SIG-M5 treated with dmso at 0.1 percent for 504 hours (cell line): ENCODE results near the gene ITPRIPL2.
A peak's percentile ranks its signal among the peaks of the same experiment; 100 is the strongest.

Experiments used
- DNase-seq: peaks from one replicate; lab custom pipeline; 2025; ENCODE audit not compliant: unreplicated experiment; lab: John Stamatoyannopoulos, UW

Gene ITPRIPL2

DNA sequence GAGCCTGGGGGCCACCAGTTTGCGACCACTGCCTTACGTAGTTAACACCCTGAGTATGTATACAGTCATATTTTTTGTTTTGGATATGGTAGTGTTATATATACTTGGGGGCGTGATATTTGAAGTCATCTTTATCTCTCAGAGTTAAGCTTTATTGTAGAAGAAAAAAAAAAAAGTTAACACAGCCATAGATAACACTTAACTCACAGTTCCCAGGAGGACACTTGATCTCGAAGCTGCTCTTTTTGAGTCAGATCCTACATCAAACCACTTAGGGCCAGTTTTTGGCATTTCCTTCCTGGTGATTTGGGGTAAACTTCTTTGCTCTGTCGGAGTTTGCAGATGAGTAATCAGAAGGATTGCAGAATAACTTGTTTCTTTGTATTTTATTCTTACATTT lies 5.8 kb downstream of the ITPRIPL2 start:
- DNase-seq, result peak; percentile 10

DNA sequence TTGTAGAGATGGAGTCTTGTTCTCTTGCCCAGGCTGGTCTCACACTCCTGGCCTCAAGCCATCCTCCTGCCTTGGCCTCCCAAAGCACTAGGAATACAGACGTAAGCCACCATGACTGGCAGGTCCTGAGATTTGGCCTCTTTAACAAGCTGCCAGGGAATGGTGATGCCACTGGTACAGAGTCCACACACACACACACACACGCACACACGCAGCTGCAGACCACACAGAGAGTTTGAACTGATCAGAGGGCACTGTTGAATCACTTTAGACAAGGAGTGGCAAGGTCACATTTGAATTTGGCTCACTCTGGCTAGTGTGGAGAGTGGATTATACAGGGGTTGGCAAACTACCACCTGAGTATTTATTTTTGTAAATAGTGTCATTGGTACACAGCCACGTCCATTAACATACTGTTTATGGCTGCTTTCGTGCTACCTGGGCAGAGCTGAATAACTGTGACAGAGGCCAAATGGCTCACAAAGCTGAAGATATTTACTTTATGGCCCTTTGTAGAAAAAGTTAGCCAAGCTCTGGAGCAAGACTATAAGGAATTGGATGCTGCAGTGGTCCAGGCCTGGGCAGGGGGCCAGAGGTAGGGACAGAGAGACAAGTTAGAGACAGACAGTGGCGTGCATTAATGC lies 9.9 kb downstream of the ITPRIPL2 start:
- no peak for DNase-seq

DNA sequence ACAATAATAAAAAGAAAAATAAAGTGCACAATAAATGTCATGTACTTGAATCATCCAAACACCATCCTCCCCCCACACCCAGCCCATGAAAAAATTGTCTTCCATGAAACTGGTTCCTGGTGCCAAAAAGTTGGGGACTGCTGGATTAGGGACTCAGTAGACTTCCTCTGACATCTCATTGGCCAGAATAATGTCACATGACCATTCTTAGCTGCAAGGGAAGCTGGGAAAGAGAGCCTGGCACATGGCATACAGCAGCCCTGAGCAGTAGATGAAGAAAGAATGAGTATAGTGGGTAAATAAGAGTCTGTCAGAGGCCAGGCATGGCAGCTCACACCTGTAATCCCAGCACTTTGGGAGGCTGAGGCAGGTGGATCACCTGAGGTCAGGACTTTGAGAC lies 12.5 kb downstream of the ITPRIPL2 start:
- no peak for DNase-seq

DNA sequence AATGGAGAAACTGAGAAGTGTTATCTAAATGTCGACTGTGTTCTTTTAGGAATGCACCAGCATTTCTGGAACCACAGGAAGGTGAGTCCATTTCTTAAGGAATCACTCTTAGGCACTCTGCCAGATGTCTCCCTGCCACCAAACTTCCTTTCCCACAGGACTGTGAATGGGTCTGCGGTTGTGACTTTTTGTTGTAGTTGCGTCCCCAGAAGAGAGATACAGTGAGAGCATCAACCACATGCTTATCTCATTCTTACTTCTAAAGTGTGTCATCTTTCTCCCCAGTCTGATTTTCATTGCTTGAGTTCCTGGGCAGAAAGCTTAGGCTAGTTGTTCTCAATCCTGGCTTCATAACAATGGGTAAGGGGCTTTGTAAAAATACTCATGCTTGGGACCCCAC lies 13.4 kb downstream of the ITPRIPL2 start:
- DNase-seq, result no peak

DNA sequence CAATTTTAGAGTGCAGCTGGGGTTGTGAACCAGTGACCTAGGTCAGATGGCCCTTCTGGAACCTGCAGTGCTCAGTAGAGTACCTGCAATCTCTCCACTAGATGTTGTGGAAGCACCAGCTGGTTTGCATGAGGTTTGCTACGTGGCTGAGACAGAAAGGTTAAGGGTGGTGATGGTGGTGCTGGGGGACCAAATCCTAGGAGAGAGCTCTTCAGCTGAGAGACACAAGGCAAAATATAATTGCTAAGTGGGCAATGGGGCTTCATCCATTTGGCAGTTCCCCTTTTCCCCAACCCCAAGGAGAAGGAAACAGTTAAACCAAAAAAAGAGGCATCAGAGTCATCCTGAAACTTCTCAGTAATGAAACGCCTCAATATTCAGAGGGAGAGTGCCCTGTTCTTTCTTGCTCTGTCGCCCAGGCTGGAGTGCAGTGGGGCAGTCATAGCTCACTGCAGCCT lies 13.9 kb downstream of the ITPRIPL2 start:
- DNase-seq, result peak; percentile 43

DNA sequence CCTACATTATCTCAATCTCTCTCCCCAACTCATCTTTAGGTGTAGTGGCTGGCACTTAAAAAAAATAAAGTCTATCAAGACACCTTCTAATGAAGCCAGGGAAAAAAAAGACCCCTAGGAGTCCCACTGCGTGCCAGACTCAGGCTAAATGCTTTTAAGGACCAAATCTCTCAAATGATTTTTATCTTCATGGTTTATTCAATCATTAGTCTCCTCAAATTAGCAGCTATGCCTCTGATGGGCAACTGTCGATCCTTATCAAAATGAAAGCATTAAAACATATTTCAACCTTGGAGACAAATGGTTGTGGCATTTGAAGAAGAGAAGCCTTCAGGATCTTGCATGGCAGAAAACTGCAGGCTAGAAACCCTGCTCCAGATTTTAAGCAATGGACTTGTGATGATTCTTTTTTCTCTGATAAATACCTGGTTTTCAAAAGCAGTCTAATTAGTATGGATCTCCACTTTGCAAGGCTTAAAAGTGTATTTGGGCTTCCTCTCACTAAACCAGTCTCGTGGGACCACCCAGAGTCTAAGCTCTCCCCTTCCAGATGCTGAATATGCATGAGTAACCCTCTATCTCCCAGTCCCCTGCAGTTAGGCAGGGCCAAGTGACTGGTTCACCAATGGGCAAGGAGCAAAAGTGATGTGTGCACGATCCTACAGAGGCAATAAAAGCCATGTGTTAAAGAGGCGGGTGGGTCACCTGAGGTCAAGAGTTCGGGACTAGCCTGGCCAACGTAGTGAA lies 14.9 kb downstream of the ITPRIPL2 start:
- DNase-seq, result no peak

DNA sequence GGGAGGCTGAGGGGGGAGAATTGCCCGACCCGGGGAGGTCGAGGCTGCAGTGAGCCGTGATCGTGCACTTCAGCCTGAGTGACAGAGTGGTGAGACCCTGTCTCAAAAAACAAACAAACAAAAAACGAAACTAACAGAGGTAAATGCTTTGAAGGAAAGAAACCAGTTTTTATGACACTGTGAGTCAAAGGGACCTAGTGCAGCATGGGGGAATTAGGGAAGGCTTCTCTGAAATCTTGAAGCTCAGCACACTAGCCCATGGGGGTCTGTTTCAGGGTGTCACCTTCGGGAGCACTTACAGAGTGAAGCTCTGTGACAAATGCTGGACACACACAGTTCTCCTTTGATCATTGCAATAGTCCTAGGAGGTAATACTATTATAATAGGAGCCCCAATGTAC lies 16.6 kb downstream of the ITPRIPL2 start:
- no peak for DNase-seq

DNA sequence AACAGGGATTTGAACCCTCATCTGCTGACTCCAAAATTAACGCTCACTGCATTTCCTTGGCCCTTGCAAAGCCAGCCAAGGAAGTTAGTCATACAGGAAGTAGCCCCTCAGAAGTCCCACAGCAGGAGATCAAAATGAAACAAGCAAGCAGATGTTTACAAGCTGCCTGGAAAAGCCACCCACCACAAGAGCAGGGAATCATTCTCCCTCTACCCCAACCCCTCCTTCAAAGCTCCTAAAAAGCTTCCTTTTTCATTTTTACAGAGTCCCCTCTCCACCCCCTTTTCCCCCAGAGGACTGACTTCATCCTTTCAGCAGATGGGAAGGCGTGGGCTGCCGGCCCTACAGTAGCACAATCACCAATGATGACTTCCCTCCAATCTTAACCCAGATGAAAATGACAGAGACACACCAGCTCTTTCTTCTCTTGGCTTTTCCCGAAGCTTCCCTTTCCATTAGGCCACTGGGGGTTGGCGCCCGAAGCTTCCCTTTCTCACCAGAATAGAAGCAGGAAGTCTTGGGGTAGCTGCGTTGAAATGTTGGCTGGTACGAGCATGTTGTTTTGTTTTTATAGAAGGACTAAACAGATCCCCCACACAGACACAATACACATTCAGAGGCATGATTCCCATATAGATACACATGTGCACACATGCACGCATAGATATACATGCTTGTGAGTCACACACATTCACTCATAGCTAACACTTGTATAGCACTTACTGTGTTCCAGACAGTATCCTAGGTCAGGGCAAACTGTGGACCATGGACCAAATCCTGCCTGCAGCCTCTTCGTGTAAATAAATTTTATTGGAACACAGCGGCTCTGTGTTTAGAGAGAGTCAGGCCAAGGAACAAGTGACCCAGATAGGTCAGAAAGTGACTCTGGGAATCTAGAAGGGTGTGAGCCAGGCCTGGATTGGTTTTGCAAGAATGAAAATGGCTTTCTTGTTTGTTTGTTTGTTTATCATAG lies 17.4 kb downstream of the ITPRIPL2 start:
- peak; percentile 80 for DNase-seq

DNA sequence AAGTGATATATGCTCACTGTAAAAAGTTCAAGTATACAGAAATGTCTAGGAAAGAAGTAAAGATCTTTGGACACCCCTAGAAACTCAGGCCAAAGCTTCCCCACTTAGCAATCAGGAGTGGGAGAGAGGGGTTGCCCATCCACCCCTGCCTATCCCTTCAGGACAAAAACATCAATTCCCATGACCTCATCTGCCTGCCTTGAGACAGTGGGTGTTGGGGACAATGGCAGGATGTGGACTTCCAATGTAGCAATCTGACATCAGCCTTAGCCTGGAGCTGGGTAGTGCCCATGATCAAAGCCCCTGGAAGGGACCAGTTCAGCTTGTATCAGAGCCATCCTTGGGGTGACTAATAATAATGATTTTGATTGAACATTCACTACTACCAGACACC lies 18.1 kb downstream of the ITPRIPL2 start:
- DNase-seq, result no peak

DNA sequence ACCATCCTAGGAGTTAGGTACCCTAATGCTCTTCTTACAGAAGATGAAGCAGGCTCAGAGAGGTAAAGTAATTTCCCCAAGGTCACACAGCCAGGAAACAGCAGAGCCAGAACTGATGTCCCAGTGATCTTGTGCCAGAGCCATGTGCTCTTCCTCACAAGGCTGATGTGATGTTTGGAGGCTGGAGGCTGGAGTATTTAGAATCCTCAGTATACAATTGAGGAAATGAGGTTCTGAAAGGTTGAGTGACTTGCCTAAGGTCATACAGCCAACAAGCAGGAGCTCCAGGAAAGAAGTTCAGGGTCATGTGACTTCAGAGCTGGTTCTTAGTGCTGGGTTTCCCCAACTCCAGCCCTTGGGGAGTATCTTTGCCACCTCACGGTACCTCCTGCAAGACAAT lies 18.5 kb downstream of the ITPRIPL2 start:
- no peak for DNase-seq

DNA sequence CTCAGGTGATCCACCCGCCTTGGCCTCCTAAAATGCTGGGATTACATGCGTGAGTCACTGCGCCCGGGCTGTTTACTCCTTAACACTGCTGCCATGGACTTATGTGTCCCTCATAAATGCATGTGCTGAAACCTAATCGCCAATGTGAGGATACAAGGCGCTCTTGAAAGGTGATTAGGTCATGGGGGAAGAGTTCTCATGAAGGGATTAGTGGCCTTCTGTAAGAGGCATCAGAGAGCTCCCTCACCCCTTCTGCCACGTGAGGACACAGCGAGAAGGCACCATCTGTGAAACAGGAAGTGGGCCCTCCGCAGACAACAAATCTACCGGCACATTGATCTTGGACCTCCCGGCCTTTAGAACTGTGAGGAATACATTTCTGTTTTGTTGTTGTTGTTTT lies 19.1 kb downstream of the ITPRIPL2 start:
- no peak for DNase-seq

DNA sequence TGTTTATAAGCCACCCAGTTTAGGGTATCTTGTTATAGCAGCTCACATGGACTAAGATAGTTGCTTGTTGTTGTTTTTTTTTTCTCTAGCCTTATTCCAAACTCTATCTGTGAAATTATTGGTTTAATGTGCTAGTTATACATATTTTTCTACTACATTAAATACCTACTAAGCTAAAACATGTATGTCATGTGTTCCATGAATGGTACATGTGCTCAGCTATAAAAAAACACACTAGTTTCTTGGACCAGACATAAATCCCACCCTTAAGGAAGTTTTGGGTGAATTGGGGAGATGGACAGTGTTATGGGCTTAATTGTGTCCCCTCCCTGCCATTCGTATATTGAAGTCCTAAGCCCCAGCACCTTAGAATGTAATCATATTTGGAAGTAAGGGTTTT lies 19.8 kb downstream of the ITPRIPL2 start:
- DNase-seq, result no peak

DNA sequence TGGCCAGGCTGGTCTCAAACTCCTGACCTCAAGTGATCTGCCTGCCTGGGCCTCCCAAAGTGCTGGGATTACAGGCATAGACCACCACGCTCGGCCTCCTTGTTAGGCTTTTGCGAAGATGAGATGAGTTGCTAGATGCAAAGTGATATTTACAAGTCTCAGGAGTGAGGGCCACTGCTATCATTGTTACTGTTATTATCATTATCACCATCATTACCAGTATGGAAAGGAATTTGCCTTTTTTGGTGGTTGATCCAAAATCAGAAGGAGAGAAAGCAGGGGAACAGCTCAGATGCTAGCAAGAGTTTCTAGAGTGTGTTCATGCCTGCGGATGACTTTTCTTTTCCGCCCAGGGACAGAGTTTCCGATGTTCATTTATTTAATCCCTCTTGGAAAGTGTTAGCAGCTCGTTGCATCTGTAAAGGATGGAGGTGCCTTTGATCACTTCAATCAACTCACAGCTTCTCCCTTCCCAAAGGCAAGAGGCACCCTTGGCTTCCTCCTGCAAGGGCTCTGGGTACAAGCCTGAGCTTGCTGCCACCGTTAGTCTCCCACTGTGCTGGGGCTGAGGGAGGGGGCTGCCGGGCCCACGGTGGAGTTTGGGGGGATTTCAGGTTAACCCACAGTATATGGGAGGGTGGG lies 21.6 kb downstream of the ITPRIPL2 start:
- DNase-seq, result no peak

DNA sequence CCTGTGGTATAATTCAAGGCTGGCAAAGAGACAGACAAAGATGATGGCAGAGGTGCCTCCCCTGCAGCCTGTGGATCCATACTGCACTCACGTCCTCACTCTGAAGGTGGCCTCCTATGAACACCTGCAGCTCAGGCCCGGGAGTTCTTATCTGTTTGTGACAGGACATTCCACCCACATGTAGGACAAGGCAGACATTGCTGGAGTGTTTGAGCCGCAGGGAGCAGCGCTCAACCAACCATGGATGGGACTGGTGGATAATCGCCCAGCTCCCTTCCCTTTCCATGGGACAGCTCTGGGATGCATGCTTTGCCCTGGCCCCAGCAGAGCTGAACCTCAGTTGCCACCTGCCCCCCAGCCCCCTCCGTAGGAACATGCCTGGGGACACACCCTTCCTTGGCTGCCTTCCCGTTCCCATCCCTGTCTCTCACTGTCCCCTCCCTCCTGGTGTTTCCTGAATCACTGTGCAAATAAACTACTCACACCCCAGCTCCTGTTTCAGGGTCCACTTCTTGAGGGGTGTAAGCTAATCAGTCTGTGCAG lies 22.2 kb downstream of the ITPRIPL2 start:
- no peak for DNase-seq

DNA sequence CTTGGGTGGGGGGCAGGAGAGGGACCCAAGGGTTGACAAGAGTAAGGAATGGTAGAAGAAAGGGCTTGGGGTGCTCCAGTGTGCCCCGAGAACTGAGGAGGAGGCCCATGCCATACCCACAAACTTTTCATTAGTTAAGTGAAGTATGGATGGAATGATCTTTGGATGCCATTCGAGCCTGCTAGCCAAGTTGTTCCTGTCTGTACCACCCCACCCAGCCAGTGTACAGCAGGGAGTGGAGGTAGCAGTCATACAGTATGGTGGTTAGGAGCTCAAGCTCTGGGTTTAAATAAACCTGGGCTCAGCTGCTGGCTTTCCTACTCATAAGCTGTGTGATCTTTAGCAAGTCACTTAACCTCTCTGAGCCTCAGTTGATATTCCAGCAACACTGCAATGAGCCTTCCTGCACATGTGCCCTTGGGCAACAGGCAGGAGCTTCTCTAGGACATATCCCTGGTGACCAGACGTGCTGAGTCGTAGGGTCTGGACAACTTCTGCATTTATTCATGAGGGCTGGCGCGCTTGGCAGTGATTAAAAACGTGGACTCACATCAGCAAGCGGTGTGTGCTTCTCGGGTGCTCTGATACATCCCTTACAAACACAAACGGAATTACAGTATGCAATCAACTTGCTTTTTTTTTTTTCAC lies 22.9 kb downstream of the ITPRIPL2 start:
- DNase-seq, result no peak

DNA sequence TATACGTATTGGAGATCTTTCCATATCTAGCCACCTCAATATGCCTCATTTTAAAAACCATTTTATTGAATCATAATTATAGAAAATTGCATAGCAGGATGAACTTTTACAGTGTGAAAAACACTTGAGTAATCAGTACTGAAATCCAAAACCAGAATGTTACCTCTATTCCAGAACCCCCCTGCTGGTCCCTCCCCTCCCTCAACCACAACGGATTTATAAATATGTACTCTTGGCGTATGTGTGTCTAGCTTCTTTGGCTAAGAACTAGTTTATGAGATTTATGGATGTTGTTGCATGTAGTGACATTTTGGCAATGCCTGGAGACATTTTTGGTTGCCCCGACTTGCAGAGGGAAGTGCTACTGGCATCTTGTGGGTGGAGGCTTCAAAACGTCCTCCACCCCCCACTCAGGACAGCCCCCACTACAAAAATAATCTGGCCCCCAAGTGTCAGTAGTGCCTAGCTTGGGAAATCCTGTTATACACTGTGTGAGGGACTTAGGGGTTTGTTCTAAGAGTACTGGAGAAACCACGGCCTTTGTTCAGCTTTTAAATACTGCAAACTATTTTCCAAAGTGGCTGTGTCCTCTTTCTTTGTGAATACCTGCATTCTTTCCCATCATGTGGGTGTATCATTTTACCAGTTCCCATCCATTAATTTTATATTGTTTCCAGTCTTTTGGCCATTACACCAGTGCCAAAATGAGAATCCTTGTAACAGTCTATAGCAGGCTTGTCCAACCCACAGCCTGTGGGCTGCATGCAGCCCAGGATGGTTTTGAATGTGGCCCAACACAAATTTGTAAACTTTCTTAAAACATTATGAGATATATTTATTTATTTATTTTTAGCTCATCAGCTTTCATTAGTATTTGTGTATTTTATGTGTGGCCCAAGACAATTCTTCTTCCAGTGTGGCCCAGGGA lies 23.7 kb downstream of the ITPRIPL2 start:
- no peak for DNase-seq

DNA sequence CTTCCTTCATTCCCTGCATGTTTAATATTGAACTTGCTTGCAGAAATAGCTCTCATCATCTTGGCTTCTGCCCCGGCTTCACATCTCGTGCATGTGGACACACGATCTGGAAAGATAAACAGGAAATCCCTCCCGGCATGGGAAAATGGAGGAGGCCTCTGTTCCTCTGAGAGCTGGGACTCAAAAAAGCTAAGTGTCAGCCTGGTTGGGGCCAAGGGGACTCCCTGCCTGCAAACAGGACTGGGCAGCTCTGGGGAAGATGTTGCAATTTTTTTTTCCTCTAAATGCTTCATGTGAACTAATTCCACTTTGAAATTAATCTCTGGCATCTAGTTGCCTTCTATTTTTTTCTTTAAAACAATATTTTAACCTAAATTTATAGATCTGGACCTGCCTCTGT lies 24.8 kb downstream of the ITPRIPL2 start:
- peak; percentile 40 for DNase-seq

DNA sequence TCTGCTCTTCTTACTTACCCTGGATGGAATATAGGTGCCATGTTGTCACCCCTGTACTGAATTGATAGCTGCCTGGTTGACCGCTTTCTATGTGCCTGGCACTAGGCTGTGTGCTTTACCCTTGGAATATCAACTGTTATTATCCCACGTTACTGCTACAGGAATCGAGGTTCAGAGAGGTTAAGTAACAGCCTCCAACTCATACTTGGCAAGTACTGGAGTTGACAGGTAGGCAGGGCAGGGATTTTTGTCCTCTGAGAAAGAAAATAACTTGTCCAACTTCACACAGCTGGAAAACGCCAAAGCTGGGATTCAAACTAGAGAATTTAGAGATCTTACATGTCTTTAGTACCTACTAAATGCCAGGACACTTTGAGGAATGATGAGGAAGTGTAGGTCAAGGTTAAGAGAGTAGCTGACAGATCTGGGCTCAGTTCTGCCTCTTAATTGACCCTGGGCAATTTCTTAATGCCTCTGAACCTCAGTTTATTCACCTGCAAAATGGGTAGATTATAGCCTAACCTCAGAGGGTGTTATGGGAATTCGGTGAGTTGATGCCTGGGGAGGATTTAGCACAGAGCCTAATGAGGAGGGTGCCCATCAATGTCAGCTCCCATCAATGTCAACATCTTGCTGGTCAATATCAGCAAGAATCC lies 25.8 kb downstream of the ITPRIPL2 start:
- no peak for DNase-seq

DNA sequence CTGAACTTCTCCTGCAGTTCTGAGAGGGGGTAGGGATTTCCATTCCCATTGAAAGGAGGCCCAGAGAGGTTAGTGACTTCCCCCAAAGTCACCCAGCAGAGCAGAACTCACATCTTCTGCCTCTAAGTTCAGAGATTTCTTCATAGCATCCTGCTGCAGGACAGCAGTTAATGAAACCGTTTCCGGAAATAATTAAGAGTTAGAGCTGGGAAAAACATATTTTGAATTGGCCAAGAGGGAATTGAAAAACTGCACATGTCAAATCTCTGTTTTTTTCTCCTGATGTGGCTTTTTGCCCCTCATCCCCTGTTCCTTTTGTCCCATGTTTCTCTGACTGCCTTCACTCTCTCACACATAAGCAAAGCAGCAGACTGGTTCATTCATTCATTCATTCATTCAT lies 26.6 kb downstream of the ITPRIPL2 start:
- DNase-seq, result no peak
